A172 (cell line): Measurements from ENCODE around the gene IFT27. TPM values are rescaled to one million over a fixed set of nuclear protein-coding genes. Genes with fewer than 3 reads are reported as not detected.
"Not testable (repeated sequence)": the region's sequence is repeated elsewhere in the genome, so short reads cannot be mapped to it uniquely, and the experiment has no call there.

ENCODE experiments used
- DNase-seq: peaks from one replicate; pipeline ENCODE4 v3.0.0-alpha.2; 2015; ENCODE audit warnings: low spot score
- total RNA-seq: library from RNA; depleted of rRNA; stranded (reverse); fragments of >200 nt; shearing (Covaris generic); gene quantifications from 2 replicates; pipeline ENCODE4 v1.2.3, GENCODE V29; 2014

The IFT27 gene
- total RNA-seq, 1 experiment from 2014 or later = 12.5 TPM

DNA sequence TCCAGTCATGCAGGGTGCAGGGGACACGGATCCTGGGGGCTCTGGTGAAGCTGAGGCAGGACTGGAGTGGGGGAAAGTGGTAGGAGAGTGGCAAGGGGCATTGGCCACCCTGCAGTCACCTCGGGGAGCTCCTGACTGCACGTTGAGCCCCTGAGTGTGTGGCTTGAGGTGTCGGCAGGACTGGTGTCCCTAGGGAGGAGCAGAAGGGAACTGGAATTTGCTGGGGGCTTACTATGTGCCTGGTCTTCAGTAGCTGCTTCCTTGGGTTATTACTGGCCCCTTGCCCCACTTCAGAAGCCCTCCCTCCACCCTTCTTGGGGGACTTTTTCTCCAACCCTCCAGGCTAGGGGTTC is 31.5 kb downstream of the IFT27 start:
- no peak for DNase-seq

DNA sequence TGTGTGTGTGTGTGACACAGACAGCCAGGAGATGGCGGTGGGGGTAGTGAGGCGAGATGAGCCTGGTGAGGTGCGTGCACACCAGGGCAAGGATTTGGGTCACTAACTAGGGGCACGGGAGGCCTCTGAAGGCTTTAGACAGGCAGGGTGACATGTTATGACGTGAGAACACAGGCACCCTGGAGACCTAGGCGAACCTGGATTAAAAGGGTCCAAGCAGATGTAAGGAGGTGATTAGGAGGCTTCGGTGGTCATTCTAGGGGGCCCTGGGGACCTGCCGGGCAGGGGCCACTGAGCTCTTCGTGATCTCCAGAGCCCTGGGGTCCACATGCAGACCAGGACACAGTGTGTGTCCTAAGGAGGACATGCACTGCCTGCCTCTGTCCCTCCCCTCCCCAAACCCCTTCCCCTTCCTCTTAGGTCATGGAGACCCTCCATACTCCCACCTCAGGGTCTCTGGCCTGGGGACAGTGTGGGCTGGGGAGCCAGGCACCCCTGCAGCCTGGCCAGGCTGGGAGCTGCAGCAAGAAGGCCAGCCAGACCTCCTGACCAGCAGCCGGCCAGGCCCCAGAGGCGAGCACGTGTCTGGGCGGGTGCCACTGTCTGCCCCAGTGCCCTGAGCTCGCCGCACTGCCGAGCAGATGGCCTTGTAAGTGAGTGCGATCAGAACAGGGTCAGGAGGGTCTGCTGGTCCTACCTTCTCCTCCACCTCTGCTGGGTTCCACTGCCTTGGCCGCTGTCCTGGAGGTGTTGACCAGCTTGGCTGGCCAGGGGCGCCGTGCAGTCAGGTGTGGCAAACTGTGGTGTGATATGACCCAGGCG is 32.1 kb downstream of the IFT27 start:
- DNase-seq = no peak

GRCh38 chr22:36743011-36743410 is 32.9 kb downstream of the IFT27 start:
- no peak for DNase-seq

- no peak for DNase-seq
These were observed 34.0 kb downstream of the IFT27 start for GRCh38 chr22:36741968-36742367.

DNA sequence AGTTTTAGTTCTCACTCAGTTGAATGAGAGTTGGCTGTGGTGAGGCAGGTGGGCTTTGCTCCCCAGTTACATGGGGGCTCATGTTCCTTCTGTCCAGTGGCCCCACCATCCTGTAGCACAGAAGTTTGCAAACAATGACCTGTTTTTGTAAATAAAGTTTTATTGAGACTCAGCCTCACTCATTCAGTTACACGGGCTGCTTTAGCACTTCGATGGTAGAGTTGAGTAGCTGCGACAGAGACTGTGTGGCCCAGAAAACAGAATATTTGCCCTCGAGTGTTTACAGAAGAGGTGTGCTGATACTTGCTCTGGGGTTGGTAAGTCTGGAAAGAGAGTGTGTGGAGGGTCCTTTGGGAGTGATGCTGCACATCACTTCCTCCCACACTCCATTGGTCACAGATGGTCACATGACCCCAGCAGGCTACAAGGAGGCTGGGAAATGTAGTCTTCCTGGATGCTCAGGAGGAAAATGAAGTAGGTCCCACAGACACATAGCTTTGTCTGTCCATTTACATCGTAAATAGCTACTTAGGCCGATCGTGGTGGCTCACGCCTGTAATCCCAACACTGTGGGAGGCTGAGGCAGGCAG is 34.6 kb downstream of the IFT27 start:
- DNase-seq = peak; percentile 13

- DNase-seq = no peak
These were observed 35.2 kb downstream of the IFT27 start for GRCh38 chr22:36740716-36741115.

DNA sequence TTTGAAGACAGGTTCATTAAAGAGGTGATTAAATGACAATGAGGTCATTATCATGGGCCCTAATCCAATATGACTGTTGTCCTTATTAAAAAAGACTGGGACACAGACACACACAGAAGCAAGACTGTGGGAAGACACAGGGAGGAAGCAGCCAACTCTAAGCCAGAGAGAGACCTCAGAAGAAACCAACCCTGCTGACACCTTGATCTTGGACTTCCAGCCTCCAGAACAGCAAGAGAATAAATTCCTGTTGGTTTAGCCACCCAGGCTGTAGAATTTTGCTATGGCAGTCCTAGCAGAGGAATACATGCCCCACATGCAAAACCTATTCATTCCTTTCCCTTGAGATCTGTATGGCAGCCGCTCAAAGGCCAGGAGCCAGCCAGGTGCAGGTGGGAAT is 36.7 kb downstream of the IFT27 start:
- no peak for DNase-seq

DNA sequence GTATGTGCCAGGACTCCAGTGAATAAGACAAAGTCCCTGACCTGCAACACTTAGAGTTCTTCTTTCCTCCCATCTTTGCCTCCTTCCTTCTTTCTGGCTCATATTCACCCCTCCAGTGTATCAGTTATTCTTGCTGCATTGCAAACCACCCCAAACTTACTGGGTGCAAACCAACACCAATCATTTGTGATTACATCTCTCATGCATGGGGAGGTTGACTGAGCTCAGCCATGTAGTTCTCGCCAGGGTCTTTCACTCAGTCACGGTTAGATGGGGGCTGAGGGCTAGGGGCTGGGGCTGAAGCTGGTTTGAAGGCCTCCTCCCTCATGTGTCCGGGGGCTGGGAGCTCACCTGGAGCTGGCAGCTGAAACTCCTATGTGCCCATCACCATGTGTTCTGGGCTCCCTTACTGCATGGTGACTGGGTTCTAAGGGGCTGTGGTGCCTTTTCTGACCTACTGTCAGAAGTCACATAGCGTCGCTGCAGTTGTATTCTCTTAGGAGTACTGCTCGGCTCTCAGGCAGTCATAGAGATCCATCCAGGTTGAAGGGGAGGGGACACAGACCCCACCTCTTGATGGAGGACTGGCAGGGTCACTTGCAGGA is 37.4 kb downstream of the IFT27 start:
- no peak for DNase-seq

DNA sequence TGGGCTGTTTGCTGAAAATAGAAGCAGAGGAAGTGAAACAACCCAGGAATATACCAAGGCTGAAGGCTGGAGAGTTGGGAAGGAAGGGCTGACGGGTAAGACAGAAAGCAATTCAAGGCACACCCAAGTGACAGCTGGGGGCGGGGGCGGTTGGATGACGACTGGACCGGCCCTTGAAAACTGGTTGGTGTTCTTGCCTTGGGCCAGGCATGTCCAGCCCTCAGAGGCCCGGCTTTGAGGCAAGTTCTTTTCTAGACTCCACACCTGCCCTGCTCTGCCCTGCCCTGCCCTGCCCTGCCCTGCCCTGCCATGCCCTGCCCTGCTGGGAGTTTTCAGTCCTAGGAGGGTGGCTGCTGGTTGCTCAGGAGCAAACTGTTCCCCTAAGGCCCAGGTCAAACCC is 38.1 kb downstream of the IFT27 start:
- DNase-seq = no peak

DNA sequence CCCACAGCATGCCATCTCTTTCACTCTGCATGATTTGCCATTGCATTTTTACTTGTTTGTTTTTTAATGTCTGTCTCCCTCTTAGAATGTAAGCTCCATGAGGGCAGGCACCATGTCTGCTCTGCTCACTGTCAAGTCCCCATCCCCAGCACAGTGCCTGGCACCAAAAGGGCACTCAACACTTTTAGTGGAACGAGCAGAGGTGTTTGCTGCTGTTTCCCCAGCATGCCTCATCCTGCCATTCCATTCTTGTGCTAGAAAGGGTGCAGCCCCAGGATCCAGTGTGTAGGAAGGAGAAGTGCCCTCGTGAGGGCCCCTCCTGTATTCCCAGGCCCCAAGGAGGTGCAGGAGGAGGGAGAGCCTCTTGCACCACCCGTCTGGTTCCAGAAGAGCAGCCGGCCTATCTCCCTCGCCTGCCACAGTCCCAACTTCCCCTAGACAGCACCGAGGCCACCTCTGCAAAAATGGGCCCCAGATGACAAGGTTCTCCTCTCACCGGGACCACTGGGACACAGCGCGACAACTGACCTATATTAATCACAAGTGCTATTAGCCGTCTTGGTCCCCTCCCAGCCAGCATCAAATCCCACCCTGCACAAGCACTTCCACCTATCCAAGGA is 39.1 kb downstream of the IFT27 start:
- DNase-seq = no peak

DNA sequence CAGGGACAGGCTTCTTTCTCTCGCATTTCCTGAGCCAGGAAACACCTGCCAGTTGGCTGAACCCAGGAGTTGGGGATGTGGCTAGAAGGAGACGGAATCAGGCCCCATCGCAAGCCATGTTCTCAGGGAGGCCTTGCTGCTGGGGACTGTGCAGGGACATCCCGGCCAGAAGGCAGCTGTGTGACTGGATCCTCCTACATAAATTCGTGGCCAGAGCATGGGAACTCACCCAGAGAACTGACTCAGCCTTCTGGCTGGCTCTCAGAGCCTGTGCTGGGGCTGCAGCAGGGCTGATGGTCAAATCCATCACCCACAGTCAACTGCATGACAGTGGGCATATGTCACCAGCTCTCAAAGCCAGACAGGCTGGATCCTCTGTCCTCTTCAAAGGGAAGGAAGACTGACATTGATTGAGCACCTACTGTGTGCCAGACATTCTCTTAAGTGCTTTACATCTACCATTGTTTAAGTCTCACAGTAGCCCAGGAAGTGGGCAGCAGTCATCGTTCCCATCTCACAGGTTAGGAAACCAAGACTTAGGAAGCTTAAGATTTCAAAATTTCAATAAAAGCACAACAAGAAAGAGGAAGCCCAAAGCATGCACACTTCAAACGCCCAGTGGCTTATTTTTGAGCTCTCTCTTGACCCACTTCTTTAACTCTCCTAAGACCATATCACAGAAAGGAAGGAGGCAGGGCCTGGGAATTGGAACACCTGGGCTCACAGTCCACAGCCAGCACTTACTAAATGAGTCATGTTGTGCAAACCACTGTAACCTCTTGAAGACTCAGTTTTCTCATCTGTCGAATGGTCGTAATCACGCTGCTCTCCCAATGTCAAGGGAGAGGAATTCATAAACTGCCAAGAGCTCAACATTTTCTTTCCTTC is 41.5 kb downstream of the IFT27 start:
- DNase-seq = peak; percentile 44

- no peak for DNase-seq
These were observed 42.6 kb downstream of the IFT27 start for GRCh38 chr22:36733271-36733670.

GRCh38 chr22:36732609-36733008 is 43.3 kb downstream of the IFT27 start:
- no peak for DNase-seq

- no peak for DNase-seq
These were observed 44.0 kb downstream of the IFT27 start for GRCh38 chr22:36731916-36732315.

- not testable (repeated sequence) for DNase-seq
These were observed 44.6 kb downstream of the IFT27 start for GRCh38 chr22:36731321-36731720.

DNA sequence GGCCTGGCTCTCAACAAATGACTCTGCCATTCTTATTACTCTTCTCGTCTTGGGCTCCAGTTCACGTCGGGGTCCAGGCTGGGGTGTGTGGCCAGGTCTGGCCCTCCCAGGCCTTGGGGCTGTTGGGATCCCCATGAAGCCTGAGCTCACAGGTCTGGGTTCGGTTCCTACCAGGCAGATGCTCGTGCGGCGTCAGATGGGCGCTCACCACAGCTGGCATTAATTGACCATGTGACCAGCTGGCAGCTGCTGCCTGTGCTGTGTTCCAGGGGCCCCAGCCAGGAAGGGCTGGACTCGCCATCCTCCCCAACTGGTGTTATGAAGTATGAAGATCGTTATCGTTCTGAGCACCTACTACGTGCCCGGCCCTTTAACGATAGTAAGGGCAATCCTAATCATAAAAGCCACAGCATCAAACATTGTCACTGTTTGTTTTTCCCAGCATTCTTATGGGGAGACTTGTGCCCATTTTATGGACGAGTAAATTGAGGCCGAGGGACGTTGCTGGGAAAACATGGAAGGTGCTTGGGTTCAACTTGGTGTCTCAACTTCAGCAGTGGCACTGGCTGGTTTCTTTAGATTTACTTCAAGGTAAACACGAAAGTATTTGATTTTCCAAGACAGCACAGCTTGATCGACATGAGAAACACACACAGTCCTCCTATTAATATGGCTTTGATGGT is 45.6 kb downstream of the IFT27 start:
- no peak for DNase-seq

GRCh38 chr22:36729321-36729720 is 46.6 kb downstream of the IFT27 start:
- no peak for DNase-seq

DNA sequence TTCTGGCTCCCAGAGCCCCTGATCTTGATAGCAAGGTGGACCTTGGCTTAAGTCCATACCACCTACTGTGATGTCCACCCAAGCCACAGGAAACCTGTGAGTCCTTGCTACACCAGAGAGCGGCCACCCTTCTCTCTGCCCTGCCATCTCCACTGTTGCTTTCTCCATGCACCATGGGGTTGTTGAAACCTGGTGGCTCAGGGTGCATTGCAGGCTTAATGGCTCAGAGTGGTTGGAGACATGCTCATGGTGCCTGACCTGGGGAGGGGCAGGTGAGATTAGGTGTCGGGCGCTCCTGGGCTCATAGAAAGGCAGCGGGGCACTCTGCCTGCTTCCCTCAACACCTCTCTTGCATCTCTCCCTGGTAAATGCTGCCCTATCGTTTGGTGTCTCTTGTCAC is 47.4 kb downstream of the IFT27 start:
- DNase-seq = no peak

DNA sequence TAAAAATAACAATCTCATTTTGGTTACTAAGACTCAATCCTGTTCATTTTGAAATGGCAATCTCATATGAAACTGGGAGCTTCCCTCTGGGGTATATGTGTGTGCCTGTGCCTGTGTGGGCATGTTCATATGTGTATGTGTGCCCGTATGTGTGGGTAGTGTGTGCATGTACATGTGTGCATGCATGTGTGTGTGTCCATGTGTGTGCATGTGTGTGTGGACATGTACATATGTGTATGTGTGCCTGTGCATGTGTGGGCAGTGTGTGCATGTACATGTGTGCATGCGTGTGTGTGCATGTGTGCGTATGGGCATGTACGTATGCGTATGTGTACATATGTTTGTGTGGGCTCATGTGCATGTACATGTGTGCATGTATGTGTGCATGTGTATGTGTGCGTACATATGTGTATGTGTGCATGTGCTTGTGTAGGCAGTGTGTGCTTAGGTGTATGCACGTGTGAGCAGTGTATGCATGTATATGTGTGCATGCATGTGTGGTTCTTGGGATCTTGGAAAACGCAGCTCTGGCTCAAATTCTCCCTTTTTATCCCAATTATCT is 47.9 kb downstream of the IFT27 start:
- no peak for DNase-seq

DNA sequence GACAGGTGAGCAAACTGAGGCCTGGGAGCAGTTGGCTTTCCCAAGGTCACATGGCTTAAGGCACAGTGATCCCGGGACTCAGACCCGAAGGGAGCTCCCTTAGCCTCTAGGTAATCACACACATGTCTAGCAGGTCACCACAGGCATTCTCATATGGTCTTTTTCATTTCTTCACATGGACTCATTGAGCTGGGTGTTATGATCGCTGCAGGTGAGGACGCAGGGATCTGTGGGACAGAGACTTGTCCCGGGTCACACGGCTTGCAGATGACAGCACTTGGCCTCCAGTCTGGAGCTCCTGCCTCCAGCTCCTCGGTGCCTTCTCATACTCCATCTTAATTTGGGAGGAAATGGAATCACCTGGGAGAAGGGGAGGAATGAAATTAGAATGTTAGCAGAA is 48.8 kb downstream of the IFT27 start:
- no peak for DNase-seq

DNA sequence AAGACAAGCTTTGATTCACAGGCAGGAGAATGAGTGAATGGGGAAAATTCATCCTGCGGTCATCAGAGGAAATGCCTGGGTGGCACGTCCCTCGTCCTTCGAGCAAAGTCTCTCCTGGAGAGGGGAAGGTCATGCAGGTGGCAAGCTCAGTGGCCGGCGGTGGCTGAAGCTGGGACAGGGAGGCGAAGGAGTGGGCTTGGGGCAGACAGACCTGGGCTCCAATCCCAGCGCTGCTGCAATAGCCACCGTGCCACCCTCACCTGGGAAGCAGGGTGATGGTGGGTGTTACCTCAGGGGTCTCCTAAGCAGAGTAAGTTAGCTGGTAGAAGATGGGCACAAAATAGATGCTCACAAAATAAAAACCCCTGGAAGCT is 49.9 kb downstream of the IFT27 start:
- no peak for DNase-seq
